ENCODE measurements around the gene PRPH2. TPM values are rescaled to one million over a fixed set of nuclear protein-coding genes. Genes with fewer than 3 reads are reported as not detected.

Gene PRPH2
- total RNA-seq, 1 experiment from 2014 or later, result not detected

- H3K36me3 ChIP-seq (ENCODE audit: control insufficient read depth, insufficient read depth, low read length), result no peaks in the 10 kb centered on the region
- CTCF ChIA-PET, result no interaction called here
- in situ Hi-C loops (cut with HindIII; ENCODE audit: low pct_unique_long_range_greater_than_20kb, low sequenced_read_pairs), result no loop called here
- BruUV-seq (replicated peaks), result no TSS peak
- no peak for ATAC-seq
- H3K4me3 ChIP-seq (ENCODE audit: low read depth in 2 of 2, low read length in 2 of 2), result no peak overlapping the region
- H3K9me3 ChIP-seq (ENCODE audit: control insufficient read depth, insufficient read depth, low read depth, low read length), result no peaks in the 10 kb centered on the region
- POLR2A ChIA-PET, result no interaction called here
- no peak for DNase-seq (ENCODE audit: low read depth, low spot score)
- no peak overlapping the region for H3K27ac ChIP-seq (ENCODE audit: low read length)
- TF ChIP-seq POLR2AphosphoS5 (IDR thresholded peaks at IDR 0.05; ENCODE audit: low read depth, low read length), result no peak
- TF ChIP-seq SIN3A (IDR thresholded peaks at IDR 0.05; ENCODE audit: borderline replicate concordance, insufficient read depth, low read depth, low read length), result no peak
- TF ChIP-seq TCF7L2 (IDR thresholded peaks at IDR 0.05; ENCODE audit: low read depth, low read length), result no peak
- TF ChIP-seq, protein P1, sequence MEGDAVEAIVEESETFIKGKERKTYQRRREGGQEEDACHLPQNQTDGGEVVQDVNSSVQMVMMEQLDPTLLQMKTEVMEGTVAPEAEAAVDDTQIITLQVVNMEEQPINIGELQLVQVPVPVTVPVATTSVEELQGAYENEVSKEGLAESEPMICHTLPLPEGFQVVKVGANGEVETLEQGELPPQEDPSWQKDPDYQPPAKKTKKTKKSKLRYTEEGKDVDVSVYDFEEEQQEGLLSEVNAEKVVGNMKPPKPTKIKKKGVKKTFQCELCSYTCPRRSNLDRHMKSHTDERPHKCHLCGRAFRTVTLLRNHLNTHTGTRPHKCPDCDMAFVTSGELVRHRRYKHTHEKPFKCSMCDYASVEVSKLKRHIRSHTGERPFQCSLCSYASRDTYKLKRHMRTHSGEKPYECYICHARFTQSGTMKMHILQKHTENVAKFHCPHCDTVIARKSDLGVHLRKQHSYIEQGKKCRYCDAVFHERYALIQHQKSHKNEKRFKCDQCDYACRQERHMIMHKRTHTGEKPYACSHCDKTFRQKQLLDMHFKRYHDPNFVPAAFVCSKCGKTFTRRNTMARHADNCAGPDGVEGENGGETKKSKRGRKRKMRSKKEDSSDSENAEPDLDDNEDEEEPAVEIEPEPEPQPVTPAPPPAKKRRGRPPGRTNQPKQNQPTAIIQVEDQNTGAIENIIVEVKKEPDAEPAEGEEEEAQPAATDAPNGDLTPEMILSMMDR (IDR thresholded peaks at IDR 0.05), result no peak
- TF ChIP-seq, protein P2, sequence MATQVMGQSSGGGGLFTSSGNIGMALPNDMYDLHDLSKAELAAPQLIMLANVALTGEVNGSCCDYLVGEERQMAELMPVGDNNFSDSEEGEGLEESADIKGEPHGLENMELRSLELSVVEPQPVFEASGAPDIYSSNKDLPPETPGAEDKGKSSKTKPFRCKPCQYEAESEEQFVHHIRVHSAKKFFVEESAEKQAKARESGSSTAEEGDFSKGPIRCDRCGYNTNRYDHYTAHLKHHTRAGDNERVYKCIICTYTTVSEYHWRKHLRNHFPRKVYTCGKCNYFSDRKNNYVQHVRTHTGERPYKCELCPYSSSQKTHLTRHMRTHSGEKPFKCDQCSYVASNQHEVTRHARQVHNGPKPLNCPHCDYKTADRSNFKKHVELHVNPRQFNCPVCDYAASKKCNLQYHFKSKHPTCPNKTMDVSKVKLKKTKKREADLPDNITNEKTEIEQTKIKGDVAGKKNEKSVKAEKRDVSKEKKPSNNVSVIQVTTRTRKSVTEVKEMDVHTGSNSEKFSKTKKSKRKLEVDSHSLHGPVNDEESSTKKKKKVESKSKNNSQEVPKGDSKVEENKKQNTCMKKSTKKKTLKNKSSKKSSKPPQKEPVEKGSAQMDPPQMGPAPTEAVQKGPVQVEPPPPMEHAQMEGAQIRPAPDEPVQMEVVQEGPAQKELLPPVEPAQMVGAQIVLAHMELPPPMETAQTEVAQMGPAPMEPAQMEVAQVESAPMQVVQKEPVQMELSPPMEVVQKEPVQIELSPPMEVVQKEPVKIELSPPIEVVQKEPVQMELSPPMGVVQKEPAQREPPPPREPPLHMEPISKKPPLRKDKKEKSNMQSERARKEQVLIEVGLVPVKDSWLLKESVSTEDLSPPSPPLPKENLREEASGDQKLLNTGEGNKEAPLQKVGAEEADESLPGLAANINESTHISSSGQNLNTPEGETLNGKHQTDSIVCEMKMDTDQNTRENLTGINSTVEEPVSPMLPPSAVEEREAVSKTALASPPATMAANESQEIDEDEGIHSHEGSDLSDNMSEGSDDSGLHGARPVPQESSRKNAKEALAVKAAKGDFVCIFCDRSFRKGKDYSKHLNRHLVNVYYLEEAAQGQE (IDR thresholded peaks at IDR 0.05; ENCODE audit: insufficient read depth in 1 of 2, low read depth in 2 of 2, low read length in 1 of 2), result no peak
- intact Hi-C loops (cut with micrococcal nuclease; ENCODE audit: unreplicated experiment), result no loop called here
- no peaks in the 10 kb centered on the region for H3K27me3 ChIP-seq (ENCODE audit: control insufficient read depth, insufficient read depth, low read length)
- no peaks in the 10 kb centered on the region; the same call in 1 of the 2 replicates for H3K4me1 ChIP-seq (ENCODE audit: control insufficient read depth, insufficient read depth, low read length)
Observed at GRCh38 chr6:42711930-42712329, 10.5 kb downstream of the PRPH2 start.

GRCh38 chr6:42710316-42710715, 12.1 kb downstream of the PRPH2 start:
- Histone ChIP-seq H3K4me3 (ENCODE audit: low read depth in 2 of 2, low read length in 2 of 2) (no peak overlapping the region), H3K9me3 (ENCODE audit: control insufficient read depth, insufficient read depth, low read depth, low read length) (no peaks in the 10 kb centered on the region), H3K27me3 (ENCODE audit: control insufficient read depth, insufficient read depth, low read length) (no peaks in the 10 kb centered on the region), H3K4me1 (ENCODE audit: control insufficient read depth, insufficient read depth, low read length) (no peaks in the 10 kb centered on the region; the same call in 1 of the 2 replicates), H3K36me3 (ENCODE audit: control insufficient read depth, insufficient read depth, low read length) (no peaks in the 10 kb centered on the region), H3K27ac (ENCODE audit: low read length) (no peak overlapping the region)
- in situ Hi-C loops (cut with HindIII; ENCODE audit: low pct_unique_long_range_greater_than_20kb, low sequenced_read_pairs), result no loop called here
- ChIA-PET CTCF (no interaction called here), POLR2A (no interaction called here)
- intact Hi-C loops (cut with micrococcal nuclease; ENCODE audit: unreplicated experiment), result no loop called here
- TF ChIP-seq, protein P1 (IDR thresholded peaks at IDR 0.05), result no peak
- TF ChIP-seq TCF7L2 (IDR thresholded peaks at IDR 0.05; ENCODE audit: low read depth, low read length), result no peak
- no peak for TF ChIP-seq POLR2AphosphoS5 (IDR thresholded peaks at IDR 0.05; ENCODE audit: low read depth, low read length)
- TF ChIP-seq SIN3A (IDR thresholded peaks at IDR 0.05; ENCODE audit: borderline replicate concordance, insufficient read depth, low read depth, low read length), result no peak
- TF ChIP-seq, protein P2 (IDR thresholded peaks at IDR 0.05; ENCODE audit: insufficient read depth in 1 of 2, low read depth in 2 of 2, low read length in 1 of 2), result no peak
- DNase-seq (ENCODE audit: low read depth, low spot score), result no peak
- no TSS peak for BruUV-seq (replicated peaks)
- no peak for ATAC-seq

Measured in Panc1 (cell line).